ENCODE measurements around the gene PDE6D.

Gene PDE6D

DNA sequence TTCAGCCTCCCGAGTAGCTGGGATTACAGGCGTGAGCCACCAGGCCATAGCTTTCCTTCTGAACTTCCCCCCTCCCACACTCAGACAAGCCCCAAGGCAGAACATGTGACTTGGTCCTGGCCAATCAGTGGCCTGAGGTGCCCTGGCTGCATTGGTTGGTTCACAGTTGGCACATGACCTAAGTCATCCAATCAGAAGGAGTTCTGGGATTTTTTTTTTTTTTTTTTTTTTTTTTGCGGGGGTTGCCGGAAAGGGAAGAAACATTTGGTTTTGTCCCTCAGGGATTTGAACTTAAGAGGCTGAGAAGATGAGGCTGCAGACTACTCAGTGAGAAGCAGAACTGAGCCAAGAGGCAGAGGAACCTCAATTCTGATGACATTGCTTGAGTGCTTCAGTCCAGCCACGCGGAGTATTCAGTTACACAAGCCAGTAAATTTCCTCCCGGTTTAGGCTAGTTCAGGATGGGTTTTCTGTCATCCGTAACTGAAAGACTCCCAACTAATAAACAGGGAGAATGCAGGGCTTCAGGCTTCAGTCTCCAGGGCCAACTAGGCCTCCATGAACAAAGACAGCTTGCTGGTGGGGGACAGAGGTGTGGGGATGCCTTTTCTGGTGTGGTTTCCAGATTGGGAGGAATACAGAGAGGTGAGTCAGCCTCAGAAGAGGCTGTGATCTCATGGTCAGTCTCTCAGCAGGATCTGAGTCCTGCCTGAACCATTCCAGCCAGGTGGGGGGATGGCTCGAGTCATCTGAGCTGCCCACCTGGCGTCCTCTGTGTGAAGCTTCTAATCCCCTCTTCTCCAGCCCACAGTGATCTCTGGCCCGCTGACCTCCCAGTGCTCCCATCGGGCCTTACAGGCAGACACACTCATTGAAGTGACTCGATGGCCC lies 63.6 kb downstream of the PDE6D start:
- TF ChIP-seq CTCF (IDR thresholded peaks at IDR 0.05; ENCODE audit: low read depth, low read length) (no peak), EZH2phosphoT487 (IDR thresholded peaks at IDR 0.05; ENCODE audit: low read depth) (no peak)
- no peak overlapping the region for H3K9ac ChIP-seq (ENCODE audit: low read length)
- no peak overlapping the region for H2AFZ ChIP-seq (ENCODE audit: low read depth, low read length)
- peaks cover 14% of the 10 kb centered on the region for H4K20me1 ChIP-seq (ENCODE audit: insufficient read depth, low read length)
- H3K4me3 ChIP-seq (ENCODE audit: low read length), result peak overlapping the region; percentile 29; the same call in 1 of the 2 replicates
- peaks cover 9% of the 10 kb centered on the region for H3K79me2 ChIP-seq (ENCODE audit: low read length)
- peaks cover 40% of the 10 kb centered on the region for H3K4me1 ChIP-seq (ENCODE audit: low read length)
- peaks cover 9% of the 10 kb centered on the region for H3K36me3 ChIP-seq (replicated peaks; ENCODE audit: low read depth, low read length)
- H3K4me2 ChIP-seq (ENCODE audit: low read length), result peak overlapping the region; percentile 25
- no peaks in the 10 kb centered on the region for H3K9me3 ChIP-seq (ENCODE audit: insufficient read depth, low read length)
- no peaks in the 10 kb centered on the region for H3K27me3 ChIP-seq (ENCODE audit: low read depth, low read length)
- peak overlapping the region; percentile 69 for H3K27ac ChIP-seq (ENCODE audit: low read length)

DNA sequence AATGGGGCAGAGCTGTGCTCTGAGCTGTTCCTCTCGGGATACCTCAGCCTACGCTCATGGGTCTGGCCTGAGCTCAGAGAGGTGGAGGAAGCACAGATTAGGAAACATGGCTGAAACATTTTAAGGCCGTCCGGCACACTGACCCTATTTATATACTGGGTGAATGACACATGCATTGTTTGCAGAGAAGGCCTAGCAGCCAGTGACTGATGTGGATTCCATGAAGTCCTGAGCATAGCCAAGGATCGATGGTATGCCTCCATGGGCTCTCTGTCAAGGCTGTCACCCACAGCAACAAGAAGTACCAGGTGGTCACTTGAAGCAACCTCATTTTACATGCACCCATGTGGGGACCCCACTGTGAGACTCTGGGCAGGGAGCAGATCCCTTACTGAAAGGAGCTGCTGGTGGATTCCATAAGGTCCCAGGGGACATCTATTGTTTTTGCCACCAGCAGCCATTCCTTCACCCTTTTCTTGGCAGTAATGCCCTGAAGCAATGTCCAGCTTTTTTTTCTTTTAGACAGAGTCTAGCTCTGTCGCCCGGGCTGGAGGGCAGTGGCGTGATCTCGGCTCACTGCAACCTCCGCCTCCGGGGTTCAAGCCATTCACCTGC lies 64.3 kb downstream of the PDE6D start:
- Histone ChIP-seq H3K27ac (ENCODE audit: low read length) (peak overlapping the region; percentile 69), H3K4me1 (ENCODE audit: low read length) (peaks cover 44% of the 10 kb centered on the region), H3K4me3 (ENCODE audit: low read length) (no peak overlapping the region), H2AFZ (ENCODE audit: low read depth, low read length) (no peak overlapping the region), H3K27me3 (ENCODE audit: low read depth, low read length) (no peaks in the 10 kb centered on the region), H3K79me2 (ENCODE audit: low read length) (peaks cover 17% of the 10 kb centered on the region), H3K9me3 (ENCODE audit: insufficient read depth, low read length) (no peaks in the 10 kb centered on the region), H3K36me3 (replicated peaks; ENCODE audit: low read depth, low read length) (peaks cover 17% of the 10 kb centered on the region), H3K9ac (ENCODE audit: low read length) (no peak overlapping the region), H3K4me2 (ENCODE audit: low read length) (no peak overlapping the region), H4K20me1 (ENCODE audit: insufficient read depth, low read length) (peaks cover 22% of the 10 kb centered on the region)
- TF ChIP-seq EZH2phosphoT487 (IDR thresholded peaks at IDR 0.05; ENCODE audit: low read depth), result no peak
- TF ChIP-seq CTCF (IDR thresholded peaks at IDR 0.05; ENCODE audit: low read depth, low read length), result no peak

- peak overlapping the region; percentile 69; the same call in 1 of the 2 replicates for H3K27ac ChIP-seq (ENCODE audit: low read length)
- H2AFZ ChIP-seq (ENCODE audit: low read depth, low read length), result no peak overlapping the region
- peaks cover 23% of the 10 kb centered on the region for H3K79me2 ChIP-seq (ENCODE audit: low read length)
- no peak overlapping the region for H3K4me2 ChIP-seq (ENCODE audit: low read length)
- peaks cover 42% of the 10 kb centered on the region for H3K4me1 ChIP-seq (ENCODE audit: low read length)
- H3K4me3 ChIP-seq (ENCODE audit: low read length), result no peak overlapping the region
- no peaks in the 10 kb centered on the region for H3K27me3 ChIP-seq (ENCODE audit: low read depth, low read length)
- no peaks in the 10 kb centered on the region for H3K9me3 ChIP-seq (ENCODE audit: insufficient read depth, low read length)
- TF ChIP-seq EZH2phosphoT487 (IDR thresholded peaks at IDR 0.05; ENCODE audit: low read depth) (no peak), CTCF (IDR thresholded peaks at IDR 0.05; ENCODE audit: low read depth, low read length) (no peak)
- H3K36me3 ChIP-seq (replicated peaks; ENCODE audit: low read depth, low read length), result peaks cover 24% of the 10 kb centered on the region
- no peak overlapping the region for H3K9ac ChIP-seq (ENCODE audit: low read length)
- H4K20me1 ChIP-seq (ENCODE audit: insufficient read depth, low read length), result peaks cover 28% of the 10 kb centered on the region
These were observed 65.0 kb downstream of the PDE6D start for GRCh38 chr2:231715988-231716616.

- Histone ChIP-seq H3K27me3 (ENCODE audit: low read depth, low read length) (no peaks in the 10 kb centered on the region), H3K4me1 (ENCODE audit: low read length) (peaks cover 36% of the 10 kb centered on the region), H3K36me3 (replicated peaks; ENCODE audit: low read depth, low read length) (peaks cover 30% of the 10 kb centered on the region), H3K9me3 (ENCODE audit: insufficient read depth, low read length) (no peaks in the 10 kb centered on the region), H3K27ac (ENCODE audit: low read length) (no peak overlapping the region), H2AFZ (ENCODE audit: low read depth, low read length) (no peak overlapping the region), H4K20me1 (ENCODE audit: insufficient read depth, low read length) (peaks cover 35% of the 10 kb centered on the region), H3K4me3 (ENCODE audit: low read length) (no peak overlapping the region), H3K79me2 (ENCODE audit: low read length) (peaks cover 30% of the 10 kb centered on the region), H3K9ac (ENCODE audit: low read length) (no peak overlapping the region), H3K4me2 (ENCODE audit: low read length) (no peak overlapping the region)
- no peak for TF ChIP-seq CTCF (IDR thresholded peaks at IDR 0.05; ENCODE audit: low read depth, low read length)
These were observed 65.6 kb downstream of the PDE6D start for GRCh38 chr2:231715499-231715837.

Data from OCI-LY3 (cell line).